GM19324 (cell line): Measurements from ENCODE around the gene PLXNA1.

Source experiments
- ATAC-seq: cut with Tn5 transposase; IDR thresholded peaks from one replicate; pipeline ENCODE4 v1.9.1; 2021; ENCODE audit warnings: mild to moderate bottlenecking, moderate library complexity; ENCODE audit not compliant: unreplicated experiment, low FRiP score

The PLXNA1 gene

DNA sequence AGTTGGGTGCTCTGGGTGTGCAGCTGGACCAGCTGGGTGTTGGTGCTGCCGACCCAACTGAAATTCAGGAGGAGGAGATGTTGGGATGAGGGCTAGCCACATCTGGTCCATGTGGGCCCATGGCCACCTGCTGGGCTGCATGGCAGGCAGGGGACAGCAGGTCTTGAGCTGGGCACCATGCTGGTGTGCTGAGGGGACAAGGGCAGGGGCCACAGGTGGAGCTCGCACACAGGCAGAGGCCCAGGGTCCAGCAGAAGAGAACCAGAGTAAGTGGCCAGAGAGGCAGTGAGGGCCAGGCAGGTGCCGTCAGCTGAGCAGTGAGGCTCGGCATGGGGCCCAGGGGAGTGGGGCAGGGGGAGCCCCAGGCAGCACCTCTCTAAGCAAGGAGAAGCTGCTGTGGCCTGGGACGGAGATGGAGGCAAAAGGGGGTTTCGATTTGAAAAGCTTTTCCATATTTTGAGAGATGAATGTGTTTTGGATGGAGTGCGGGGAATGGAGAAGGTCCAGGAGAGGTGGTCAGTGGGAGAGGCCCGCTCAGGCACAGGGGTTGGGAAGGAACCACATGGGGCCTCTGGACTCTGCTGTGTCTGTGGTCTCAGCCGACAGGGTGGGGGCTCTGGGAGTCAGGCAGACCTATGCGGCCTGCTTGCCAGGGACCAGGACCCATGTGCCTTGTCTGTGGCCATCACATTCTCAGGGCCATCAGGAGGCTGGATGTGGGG, 30.5 kb upstream of the PLXNA1 start:
- ATAC-seq: no peak

GRCh38 chr3:126952983-126953660, 29.8 kb upstream of the PLXNA1 start:
- ATAC-seq: no peak

- ATAC-seq: no peak
These were observed 28.6 kb upstream of the PLXNA1 start for GRCh38 chr3:126954141-126954842.

GRCh38 chr3:126955004-126955790, 27.7 kb upstream of the PLXNA1 start:
- no peak for ATAC-seq

DNA sequence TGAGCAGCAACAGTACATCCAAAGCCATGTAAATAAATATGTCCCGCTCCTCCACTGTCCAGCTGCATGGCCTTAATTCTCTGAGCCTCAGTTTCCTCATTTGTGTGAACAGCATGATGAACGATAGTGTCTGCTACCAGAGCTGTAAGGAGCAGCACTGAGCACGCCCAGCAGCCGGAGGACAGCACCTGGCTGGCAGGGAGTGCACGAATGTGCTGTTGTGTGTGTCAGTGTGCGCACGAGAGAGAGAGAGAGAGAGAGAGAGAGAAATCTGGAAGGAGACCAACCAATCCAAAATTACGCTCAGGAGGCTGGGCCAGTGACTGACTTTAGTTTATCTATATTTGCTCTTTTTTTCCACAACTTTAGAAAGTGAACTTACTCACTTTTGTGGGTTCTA, 26.6 kb upstream of the PLXNA1 start:
- ATAC-seq: no peak

- ATAC-seq: no peak
These were observed 25.9 kb upstream of the PLXNA1 start for GRCh38 chr3:126956866-126957650.

GRCh38 chr3:126957776-126958637, 24.9 kb upstream of the PLXNA1 start:
- no peak for ATAC-seq

DNA sequence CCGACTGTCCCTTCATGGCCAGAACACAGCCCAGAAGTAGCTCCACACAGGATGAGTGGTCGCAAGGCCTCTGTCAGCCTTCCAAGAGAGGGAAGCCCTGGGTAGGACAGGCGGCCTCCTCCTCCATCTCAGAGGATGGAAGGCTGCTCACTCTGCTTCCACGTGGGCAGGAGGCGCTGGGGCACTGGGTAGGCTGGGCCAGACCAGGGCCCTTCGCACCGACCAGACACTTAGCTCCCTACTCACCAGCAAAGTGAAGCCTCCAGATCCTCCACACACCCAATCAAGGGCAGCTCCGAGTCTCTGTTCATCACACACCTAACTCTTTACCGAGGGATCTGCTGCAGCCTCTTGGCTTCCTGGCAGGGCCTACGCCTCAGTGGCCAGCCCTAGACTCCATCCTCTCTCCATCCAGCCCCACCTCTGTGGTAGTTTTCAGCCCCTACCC, 24.3 kb upstream of the PLXNA1 start:
- no peak for ATAC-seq

- ATAC-seq: no peak
These were observed 23.6 kb upstream of the PLXNA1 start for GRCh38 chr3:126959136-126959920.

- no peak for ATAC-seq
These were observed 22.9 kb upstream of the PLXNA1 start for GRCh38 chr3:126959921-126960603.

DNA sequence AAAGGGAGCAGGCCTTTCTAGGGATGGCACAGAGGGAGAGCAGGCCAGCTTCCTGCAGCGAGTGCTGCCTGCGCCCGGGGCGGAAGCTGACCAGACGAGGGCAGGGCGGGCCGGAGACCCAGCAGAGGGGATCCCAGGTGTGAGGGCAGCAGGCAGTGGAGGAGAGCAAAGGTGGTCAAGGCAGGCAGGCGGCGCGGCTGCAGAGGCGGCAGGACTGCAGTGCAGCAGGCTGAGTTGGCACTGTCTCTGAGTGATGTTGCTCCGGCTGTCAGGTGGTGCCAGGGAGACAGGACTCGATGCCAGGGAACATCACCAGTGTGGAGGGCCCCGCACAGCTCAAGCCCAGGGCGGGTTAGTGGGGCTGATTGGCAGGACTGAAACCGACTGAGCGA, 22.3 kb upstream of the PLXNA1 start:
- ATAC-seq: no peak

GRCh38 chr3:126961191-126961790, 21.6 kb upstream of the PLXNA1 start:
- no peak for ATAC-seq

DNA sequence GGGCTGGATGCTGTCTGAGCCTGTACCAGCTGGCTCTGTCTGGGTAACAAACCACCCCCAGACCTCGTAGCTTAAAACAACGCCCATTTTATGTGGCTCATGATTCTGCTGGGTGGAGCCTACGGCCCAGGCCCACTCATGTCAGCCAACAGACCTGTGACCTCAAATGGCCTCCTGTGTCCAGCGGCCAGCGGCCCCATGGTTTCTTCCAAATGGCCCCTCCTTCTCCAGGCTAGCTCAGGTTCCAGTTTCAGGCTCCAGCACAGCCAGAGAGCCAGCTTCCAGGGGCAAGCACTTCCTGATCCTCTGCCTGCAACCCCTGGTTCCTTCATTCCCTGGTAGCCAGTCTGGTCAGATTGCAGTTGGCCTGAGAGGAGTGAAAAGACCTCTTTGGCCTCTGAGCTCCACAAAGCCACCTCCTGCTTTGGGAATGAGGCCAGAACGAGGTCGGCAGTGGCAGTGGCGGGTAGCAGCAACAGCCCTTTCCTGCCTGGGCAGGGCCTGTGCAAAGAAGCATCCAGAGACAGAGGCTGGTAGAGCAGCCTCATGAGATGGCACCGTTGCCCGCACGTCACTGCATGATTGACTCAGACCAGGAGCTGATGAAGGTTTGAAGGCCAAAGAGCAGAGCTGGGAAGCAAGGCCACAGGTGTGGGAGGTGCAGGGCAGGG, 21.0 kb upstream of the PLXNA1 start:
- ATAC-seq: no peak

DNA sequence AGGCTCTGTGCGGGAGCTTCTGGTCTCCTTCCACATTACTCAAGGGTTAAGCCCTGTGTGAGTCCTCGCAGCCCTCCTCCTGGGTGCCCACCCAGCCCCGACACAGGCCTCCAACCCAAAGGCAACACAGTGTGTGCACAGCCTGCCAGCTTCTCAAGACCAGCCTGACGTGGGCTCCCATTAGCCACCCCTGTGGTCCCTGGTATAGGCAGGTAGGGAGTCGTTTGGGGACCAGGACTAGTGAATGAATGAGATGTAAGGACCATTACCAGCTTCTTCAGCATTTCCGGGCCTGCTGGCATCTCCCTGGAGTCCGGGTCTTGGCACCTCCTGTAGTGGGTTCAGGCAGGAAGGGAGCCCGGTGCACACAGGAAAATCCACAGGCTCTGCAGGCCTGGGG, 20.2 kb upstream of the PLXNA1 start:
- no peak for ATAC-seq

DNA sequence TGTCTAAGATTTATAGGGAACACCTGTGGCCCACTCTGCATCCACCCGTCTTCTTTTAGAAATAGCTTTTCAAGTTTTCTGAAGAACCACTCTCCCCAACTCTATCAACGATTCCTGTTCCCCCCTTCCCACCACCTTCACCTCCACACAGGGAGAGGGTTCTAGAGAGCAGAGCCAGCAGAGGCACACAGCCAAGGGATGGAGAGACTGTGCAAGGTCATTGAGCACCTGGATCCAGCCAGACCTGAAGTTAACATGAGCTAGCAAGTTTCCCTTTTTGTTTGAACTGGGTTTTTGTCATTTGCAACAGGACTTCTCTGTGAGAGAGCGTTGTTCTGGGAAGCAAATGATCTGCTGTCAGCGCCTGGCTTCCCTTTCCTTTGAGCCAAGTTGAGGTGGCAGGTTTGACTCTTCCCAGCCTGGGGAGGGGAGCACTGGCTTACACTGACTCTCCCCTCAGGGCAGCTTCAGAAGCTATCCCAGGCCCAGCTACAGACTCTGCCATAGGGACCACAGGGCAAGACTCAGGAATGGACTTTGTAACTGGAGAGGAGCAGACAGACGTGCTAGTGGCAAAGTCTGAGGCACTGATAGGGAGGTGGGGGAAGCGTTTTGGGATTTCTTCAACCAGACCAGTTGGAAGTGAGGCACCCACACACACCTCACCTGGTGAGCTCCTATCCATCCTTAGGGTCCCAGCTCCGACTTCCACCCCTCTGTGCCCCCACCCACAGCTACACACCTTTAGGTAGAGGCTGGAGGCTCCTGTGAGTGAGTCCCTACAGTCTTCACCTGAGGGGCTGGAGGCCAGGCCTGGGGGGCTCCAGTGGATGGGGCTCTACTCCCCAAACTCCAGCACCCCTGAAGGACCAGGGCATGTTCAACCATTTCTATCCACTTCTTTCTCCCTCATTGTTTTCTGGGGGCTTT, 19.4 kb upstream of the PLXNA1 start:
- ATAC-seq: no peak

DNA sequence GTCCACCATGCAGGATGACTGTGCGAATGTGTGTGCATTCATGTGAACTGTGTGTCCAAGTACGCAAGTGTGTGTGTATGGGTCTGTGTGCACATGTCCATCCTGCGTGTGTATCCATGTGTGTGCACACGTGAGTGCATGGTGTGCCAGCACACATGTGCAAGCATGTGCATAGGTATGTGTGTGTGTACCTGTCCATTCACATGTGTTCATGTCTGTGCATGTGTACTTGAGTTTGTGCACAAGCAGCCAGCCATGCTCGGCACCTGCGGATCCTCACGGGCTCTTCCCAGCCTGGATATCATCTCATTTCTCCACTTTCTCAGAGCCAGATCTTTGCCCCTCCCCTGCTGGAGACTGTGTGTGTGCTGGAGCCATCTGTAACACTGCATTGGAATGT, 18.7 kb upstream of the PLXNA1 start:
- ATAC-seq: no peak
